ENCODE data around the gene PJVK. TPM values are rescaled to one million over a fixed set of nuclear protein-coding genes. Genes with fewer than 3 reads are reported as not detected.

Gene PJVK
- polyA plus RNA-seq, 1 donor (not counting 4 experiments of a cell fraction or from before 2014, with no cell fraction given), result 3.5 TPM

GRCh38 chr2:178429336-178429735 lies 21.8 kb upstream of the PJVK start:
- Histone ChIP-seq H3K9ac (ENCODE audit: control insufficient read depth, extremely low read depth, insufficient read depth, low read length) (no peak overlapping the region), H3K4me3 (ENCODE audit: control insufficient read depth in 2 of 3, extremely low read depth in 1 of 3, insufficient read depth in 2 of 3, low read depth in 1 of 3, low read length in 3 of 3) (no peak overlapping the region), H3K9me1 (ENCODE audit: control insufficient read depth, extremely low read depth, insufficient read depth, low read length) (peaks cover 2% of the 10 kb centered on the region), H3K36me3 (ENCODE audit: control insufficient read depth in 2 of 2, extremely low read depth in 1 of 2, insufficient read depth in 2 of 2, low read length in 2 of 2) (peaks cover 14 to 27% of the 10 kb centered on the region in 2 experiments), H3K4me2 (ENCODE audit: control insufficient read depth, extremely low read depth, insufficient read depth, low read depth, low read length) (no peak overlapping the region), H4K20me1 (ENCODE audit: control insufficient read depth, extremely low read depth, insufficient read depth, low read length) (no peaks in the 10 kb centered on the region), H3K27ac (ENCODE audit: control insufficient read depth, insufficient read depth, low read length) (no peak overlapping the region), H3K9me3 (ENCODE audit: control insufficient read depth, low read depth, low read length) (no peaks in the 10 kb centered on the region), H3K79me2 (ENCODE audit: control insufficient read depth, insufficient read depth, low read length) (peaks cover 3% of the 10 kb centered on the region), H3K4me1 (ENCODE audit: control insufficient read depth, extremely low read depth, insufficient read depth, low read length) (no peaks in the 10 kb centered on the region), H2AFZ (ENCODE audit: control insufficient read depth, low read length) (no peak overlapping the region), H3K27me3 (ENCODE audit: control insufficient read depth, extremely low read depth, insufficient read depth, low read length) (no peaks in the 10 kb centered on the region)
- FAIRE-seq, result no peak
- DNase-seq (ENCODE audit: low read depth, low spot score), result no peak
- dilution Hi-C loops (cut with MboI; ENCODE audit: extremely low pct_ligation_motif_present, low sequenced_read_pairs), result no loop called here
- no peak for TF ChIP-seq CTCF (optimal IDR thresholded peaks at IDR 0.05 in 1 of 3, IDR thresholded peaks at IDR 0.05 in 1 of 3, conservative IDR thresholded peaks at IDR 0.05 in 1 of 3; ENCODE audit: extremely low read depth in 1 of 3, insufficient read depth in 2 of 3, low read length in 3 of 3)
- no peak for TF ChIP-seq EZH2 (IDR thresholded peaks at IDR 0.05; ENCODE audit: low read length)

- Histone ChIP-seq H3K36me3 (ENCODE audit: control insufficient read depth in 2 of 2, extremely low read depth in 1 of 2, insufficient read depth in 2 of 2, low read length in 2 of 2) (peaks cover 17 to 19% of the 10 kb centered on the region in 2 experiments), H3K9me1 (ENCODE audit: control insufficient read depth, extremely low read depth, insufficient read depth, low read length) (no peaks in the 10 kb centered on the region), H3K9me3 (ENCODE audit: control insufficient read depth, low read depth, low read length) (no peaks in the 10 kb centered on the region), H3K9ac (ENCODE audit: control insufficient read depth, extremely low read depth, insufficient read depth, low read length) (no peak overlapping the region), H3K79me2 (ENCODE audit: control insufficient read depth, insufficient read depth, low read length) (no peaks in the 10 kb centered on the region), H3K27ac (ENCODE audit: control insufficient read depth, insufficient read depth, low read length) (no peak overlapping the region), H3K27me3 (ENCODE audit: control insufficient read depth, extremely low read depth, insufficient read depth, low read length) (no peaks in the 10 kb centered on the region), H4K20me1 (ENCODE audit: control insufficient read depth, extremely low read depth, insufficient read depth, low read length) (no peaks in the 10 kb centered on the region), H3K4me1 (ENCODE audit: control insufficient read depth, extremely low read depth, insufficient read depth, low read length) (no peaks in the 10 kb centered on the region), H3K4me2 (ENCODE audit: control insufficient read depth, extremely low read depth, insufficient read depth, low read depth, low read length) (no peak overlapping the region), H2AFZ (ENCODE audit: control insufficient read depth, low read length) (no peak overlapping the region), H3K4me3 (ENCODE audit: control insufficient read depth in 2 of 3, extremely low read depth in 1 of 3, insufficient read depth in 2 of 3, low read depth in 1 of 3, low read length in 3 of 3) (no peak overlapping the region)
- no peak for TF ChIP-seq EZH2 (IDR thresholded peaks at IDR 0.05; ENCODE audit: low read length)
- TF ChIP-seq CTCF (optimal IDR thresholded peaks at IDR 0.05 in 1 of 3, IDR thresholded peaks at IDR 0.05 in 1 of 3, conservative IDR thresholded peaks at IDR 0.05 in 1 of 3; ENCODE audit: extremely low read depth in 1 of 3, insufficient read depth in 2 of 3, low read length in 3 of 3), result no peak
- FAIRE-seq (no peak), DNase-seq (ENCODE audit: low read depth, low spot score) (no peak)
- dilution Hi-C loops (cut with MboI; ENCODE audit: extremely low pct_ligation_motif_present, low sequenced_read_pairs), result no loop called here
These were observed 14.5 kb upstream of the PJVK start for GRCh38 chr2:178436662-178437061.

Measured in keratinocyte (primary cell).